ENCODE measurements around the gene CAT. TPM values are rescaled to one million over a fixed set of nuclear protein-coding genes. Genes with fewer than 3 reads are reported as not detected.

CAT gene
- total and polyA plus RNA-seq, 9 of the 15 experiments (the other 6 are each of a cell fraction or from before 2014, with no cell fraction given), result 86.7 to 183 (median 114) TPM

GRCh38 chr11:34438529-34439507 is at the start of gene CAT (continued):
- TF ChIP-seq AFF1 (IDR thresholded peaks at IDR 0.05; ENCODE audit: low read depth in 1 of 2, partially characterized antibody in 2 of 2) (no peak), HSF4 (CRISPR knock-in tag; IDR thresholded peaks at IDR 0.05; ENCODE audit: borderline replicate concordance) (no peak), ZSCAN29 (IDR thresholded peaks at IDR 0.05) (no peak), NONO (IDR thresholded peaks at IDR 0.05; ENCODE audit: low read depth in 2 of 2, low read length in 1 of 2) (peak in 1 of 2 experiments; percentile 68; a peak in 1 of 4 replicates), RBM17 (IDR thresholded peaks at IDR 0.05; ENCODE audit: borderline replicate concordance, low read depth, low read length) (no peak), ZNF830 (CRISPR knock-in tag; IDR thresholded peaks at IDR 0.05) (no peak), ZKSCAN1 (IDR thresholded peaks at IDR 0.05; ENCODE audit: low read depth, low read length) (peak; percentile 40; the same call in 1 of the 2 replicates), TARDBP (IDR thresholded peaks at IDR 0.05) (peak; percentile 94), NCOA6 (IDR thresholded peaks at IDR 0.05) (no peak), MAFK (IDR thresholded peaks at IDR 0.05; ENCODE audit: low read length) (no peak), ZNF384 (IDR thresholded peaks at IDR 0.05; ENCODE audit: low read depth, low read length) (no peak), TAF1 (IDR thresholded peaks at IDR 0.05; ENCODE audit: control insufficient read depth, extremely low read depth, insufficient read depth, low read length, severe bottlenecking) (peak; percentile 19), ZBED1 (IDR thresholded peaks at IDR 0.05) (0 out of 2 replicates have a peak, but pooled peaks have one; percentile 28), ZNF639 (CRISPR knock-in tag; conservative IDR thresholded peaks at IDR 0.05 in 1 of 2, IDR thresholded peaks at IDR 0.05 in 1 of 2) (peak in 1 of 2 experiments; percentile 96; a peak in 2 of 4 replicates), HMGXB4 (CRISPR knock-in tag; IDR thresholded peaks at IDR 0.05) (no peak), CREB5 (CRISPR knock-in tag; IDR thresholded peaks at IDR 0.05) (no peak)
